SK-N-SH (cell line): ENCODE measurements around the gene NRBP1. TPM values are rescaled to one million over a fixed set of nuclear protein-coding genes. Genes with fewer than 3 reads are reported as not detected.

Experiments used
- CTCF ChIA-PET: fragments of 300-600, 350-600 bp; formaldehyde crosslinking; extraction: SDS; loops from one replicate; lab custom pipeline; 2021; lab: Yijun Ruan, JAX
- POLR2A ChIA-PET: fragments of 350-600 bp; sonication (Branson Sonifier 250); formaldehyde crosslinking; extraction: SDS; loops from one replicate; lab custom pipeline; 2020; ENCODE audit warnings: antibody characterized with exemption, inconsistent platforms; lab: Yijun Ruan, JAX
- DNase-seq: peaks from one replicate; pipeline ENCODE4 v3.0.0; 2012
- H2AFZ ChIP-seq: fragments of 200-600 bp; sonication (generic); 2 replicates; pipeline ENCODE4 v1.8.1; 2016; ENCODE audit warnings: antibody characterized with exemption, mild to moderate bottlenecking, low read depth
- H3F3A ChIP-seq: fragments of 200-600 bp; sonication (generic); replicated peaks from 2 replicates; pipeline ENCODE3; 2016; ENCODE audit warnings: antibody characterized with exemption, mild to moderate bottlenecking; ENCODE audit not compliant: insufficient read depth
- H3K27ac ChIP-seq, 2 experiments: fragments of 200-500 bp in 1 of 2; fragments of 200-600 bp in 1 of 2; sonication (Bioruptor generic) in 1 of 2; sonication (generic), shearing (Covaris generic) in 1 of 2; 2 replicates each; pipeline versions ENCODE4 v1.5.1 to v1.6.1; 2014 to 2016; ENCODE audit warnings: low read depth in 2 of 2, inconsistent platforms in 1 of 2, low read length in 1 of 2, mild to moderate bottlenecking in 1 of 2, mixed read lengths in 1 of 2
- H3K27me3 ChIP-seq: fragments of 200-600 bp; sonication (generic), shearing (Covaris generic); 2 replicates; pipeline ENCODE4 v1.6.1; 2016; ENCODE audit warnings: mixed run types; ENCODE audit not compliant: insufficient read depth
- H3K36me3 ChIP-seq, 2 experiments: fragments of 200-500 bp in 1 of 2; fragments of 200-600 bp in 1 of 2; sonication (Bioruptor generic) in 1 of 2; sonication (generic) in 1 of 2; replicated peaks in 1 of 2; 2 replicates each; pipeline versions ENCODE3 to v1.5.1; 2014 to 2016; ENCODE audit warnings: low read length in 1 of 2, mild to moderate bottlenecking in 1 of 2; ENCODE audit not compliant: insufficient read depth in 2 of 2, control insufficient read depth in 1 of 2
- H3K4me1 ChIP-seq, 2 experiments: fragments of 200-500 bp in 1 of 2; fragments of 200-600 bp in 1 of 2; sonication (Bioruptor generic) in 1 of 2; sonication (generic), shearing (Covaris generic) in 1 of 2; 2 replicates each; pipeline versions ENCODE4 v1.5.1 to v1.6.1; 2014 to 2016; ENCODE audit warnings: low read depth in 1 of 2, low read length in 1 of 2, mixed run types in 1 of 2; ENCODE audit not compliant: insufficient read depth in 2 of 2, control insufficient read depth in 1 of 2
- H3K4me2 ChIP-seq: fragments of 200-600 bp; sonication (generic), shearing (Covaris generic); 2 replicates; pipeline ENCODE4 v1.6.1; 2017; ENCODE audit warnings: mixed run types
- H3K4me3 ChIP-seq, 2 experiments: fragments of 200-500 bp in 1 of 2; fragments of 200-600 bp in 1 of 2; sonication (Bioruptor generic) in 1 of 2; sonication (generic), shearing (Covaris generic) in 1 of 2; 2 replicates each; pipeline versions ENCODE4 v1.5.1 to v1.8.1; 2014 to 2016; ENCODE audit warnings: low read depth in 2 of 2, inconsistent platforms in 1 of 2, low read length in 1 of 2, mild to moderate bottlenecking in 1 of 2, mixed read lengths in 1 of 2, moderate library complexity in 1 of 2
- H3K79me2 ChIP-seq: fragments of 200-600 bp; sonication (generic); 2 replicates; pipeline ENCODE4 v1.8.1; 2017; ENCODE audit warnings: mild to moderate bottlenecking; ENCODE audit not compliant: insufficient read depth
- H3K9ac ChIP-seq: fragments of 200-600 bp; sonication (generic); 2 replicates; pipeline ENCODE4 v1.6.1; 2017; ENCODE audit warnings: mixed run types
- H3K9me2 ChIP-seq: fragments of 200-600 bp; sonication (generic); 2 replicates; pipeline ENCODE4 v1.6.1; 2017; ENCODE audit warnings: mixed run types
- H3K9me3 ChIP-seq: fragments of 200-600 bp; sonication (generic); 2 replicates; pipeline ENCODE4 v1.6.1; 2017; ENCODE audit warnings: mixed run types, mild to moderate bottlenecking, moderate library complexity
- H4K20me1 ChIP-seq: fragments of 200-600 bp; sonication (generic); 2 replicates; pipeline ENCODE4 v1.6.1; 2017; ENCODE audit warnings: mild to moderate bottlenecking, mixed run types; ENCODE audit not compliant: insufficient read depth
- CHD2 ChIP-seq: fragments of 150-350 bp; IDR thresholded peaks from 2 replicates; pipeline ENCODE4 v1.6.1; 2018; ENCODE audit warnings: low read length; ENCODE audit not compliant: partially characterized antibody
- ELF1 ChIP-seq: IDR thresholded peaks from 2 replicates; pipeline ENCODE4 v1.4.0; 2012
- FOSL2 ChIP-seq: IDR thresholded peaks from 2 replicates; pipeline ENCODE4 v1.4.0; 2012; ENCODE audit warnings: low read depth, mild to moderate bottlenecking, moderate library complexity, borderline replicate concordance
- GABPA ChIP-seq: IDR thresholded peaks from 2 replicates; pipeline ENCODE4 v1.4.0; 2012; ENCODE audit warnings: low read depth, mild to moderate bottlenecking
- JUND ChIP-seq: IDR thresholded peaks from 2 replicates; pipeline ENCODE4 v1.4.0; 2012
- MAX ChIP-seq: IDR thresholded peaks from 2 replicates; pipeline ENCODE4 v1.4.0; 2012; ENCODE audit warnings: low read depth
- MEF2A ChIP-seq: IDR thresholded peaks from 2 replicates; pipeline ENCODE4 v1.4.0; 2012; ENCODE audit warnings: low read depth, borderline replicate concordance
- MXI1 ChIP-seq: IDR thresholded peaks from 2 replicates; pipeline ENCODE4 v1.6.1; 2012; ENCODE audit warnings: mild to moderate bottlenecking, low read depth, low read length, improper control_type of control experiment
- NFIC ChIP-seq: IDR thresholded peaks from 2 replicates; pipeline ENCODE4 v1.4.0; 2012; ENCODE audit warnings: borderline replicate concordance
- PBX3 ChIP-seq: IDR thresholded peaks from 2 replicates; pipeline ENCODE4; 2012
- POLR2AphosphoS5 ChIP-seq: IDR thresholded peaks from 2 replicates; pipeline ENCODE4 v1.6.1; 2012; ENCODE audit warnings: low read depth, low read length
- RAD21 ChIP-seq: IDR thresholded peaks from 2 replicates; pipeline ENCODE4 v1.6.1; 2012; ENCODE audit warnings: mild to moderate bottlenecking, low read length
- RCOR1 ChIP-seq: fragments of 150-350 bp; IDR thresholded peaks from 2 replicates; pipeline ENCODE4 v1.6.1; 2017; ENCODE audit warnings: antibody characterized with exemption, low read length
- REST ChIP-seq: IDR thresholded peaks from 2 replicates; pipeline ENCODE4 v1.6.1; 2012; ENCODE audit warnings: mild to moderate bottlenecking, low read depth, low read length, moderate library complexity
- RFX5 ChIP-seq: IDR thresholded peaks from 2 replicates; pipeline ENCODE4 v1.6.1; 2012; ENCODE audit warnings: mild to moderate bottlenecking, improper control_type of control experiment, low read length
- RXRA ChIP-seq: IDR thresholded peaks from 2 replicates; pipeline ENCODE4 v1.4.0; 2012; ENCODE audit warnings: low read depth, mild to moderate bottlenecking, borderline replicate concordance
- SIN3A ChIP-seq: IDR thresholded peaks from 2 replicates; pipeline ENCODE4 v1.6.1; 2012; ENCODE audit warnings: low read depth, mild to moderate bottlenecking, low read length, moderate library complexity, borderline replicate concordance
- SMC3 ChIP-seq: IDR thresholded peaks from 2 replicates; pipeline ENCODE4 v1.6.1; 2012; ENCODE audit warnings: low read depth, low read length, improper control_type of control experiment
- TAF1 ChIP-seq: IDR thresholded peaks from 2 replicates; pipeline ENCODE4 v1.6.1; 2012; ENCODE audit warnings: low read depth, mild to moderate bottlenecking, low read length, moderate library complexity, borderline replicate concordance
- TCF12 ChIP-seq: IDR thresholded peaks from 2 replicates; pipeline ENCODE4 v1.4.0; 2012
- TEAD4 ChIP-seq: IDR thresholded peaks from 2 replicates; pipeline ENCODE4 v1.4.0; 2012; ENCODE audit warnings: mild to moderate bottlenecking, borderline replicate concordance; ENCODE audit not compliant: insufficient read depth
- YY1 ChIP-seq: IDR thresholded peaks from 2 replicates; pipeline ENCODE4 v1.4.0; 2012; ENCODE audit warnings: low read depth, mild to moderate bottlenecking
- WGBS: methylation state at CpG from one replicate; pipeline ENCODE4 v1.1.6; 2017; ENCODE audit warnings: low lambda C conversion rate; 5-methylcytosine and 5-hydroxymethylcytosine counted together
- polyA plus RNA-seq, 3 experiments: library from polyadenylated mRNA; depleted of rRNA; stranded (reverse); fragments of >200 nt; gene quantifications; 2 replicates each; pipeline ENCODE4 v1.2.3, GENCODE V29; 2012
- TF ChIP-seq, protein P1 (sequence below): IDR thresholded peaks from 2 replicates; pipeline ENCODE4 v1.4.0; 2012; ENCODE audit warnings: low read depth, borderline replicate concordance
- TF ChIP-seq, protein P2 (sequence below): fragments of 150-350 bp; IDR thresholded peaks from 2 replicates; pipeline ENCODE4 v1.6.1; 2017; ENCODE audit warnings: antibody characterized with exemption, low read length, low read depth, borderline replicate concordance

The NRBP1 gene
- polyA plus RNA-seq, 1 of the 3 experiments (the other 2 are of a cell fraction), result 182 TPM

GRCh38 chr2:27380626-27381545 lies 47.5 kb upstream of the NRBP1 start, which contains the start of gene ZNF513:
TSS of gene ZNF513 (minus strand) at chr2:27380734. CDS start at chr2:27380526, 208 bp downstream.
- Histone ChIP-seq H3K79me2 (peaks cover 29% of the 10 kb centered on the region), H3K4me1 (peaks cover 15 to 53% of the 10 kb centered on the region in 2 experiments; a peak in 3 of 4 replicates), H4K20me1 (peaks cover 4% of the 10 kb centered on the region; the same call in 1 of the 2 replicates), H3F3A (peaks cover 44% of the 10 kb centered on the region), H3K27ac (peak within 1 kb of the TSS; percentile 68 to 95), H2AFZ (peak within 1 kb of the TSS; percentile 87; the same call in 1 of the 2 replicates), H3K36me3 (peaks cover 42 to 81% of the 10 kb centered on the region in 2 experiments), H3K9me3 (no peaks in the 10 kb centered on the region), H3K27me3 (no peaks in the 10 kb centered on the region), H3K9ac (peak within 1 kb of the TSS; percentile 77), H3K9me2 (no peaks in the 10 kb centered on the region), H3K4me3 (peak within 1 kb of the TSS; percentile 80 to 86), H3K4me2 (peak within 1 kb of the TSS; percentile 89)
- 25% methylated on average over 38 of the region's 67 CpGs for WGBS
- DNase-seq, result peak; percentile 99
- ChIA-PET POLR2A (interaction anchor here (0.6 to 4.4 kb wide), 7 partner anchors 10 to 488 kb away, joined by 3 to 34 read pairs (median 17); partner anchors contain the start of genes EIF2B4, GTF3C2, NRBP1 and PPM1G), CTCF (interaction anchor here (0.9 to 5.7 kb wide), 7 partner anchors 11 to 302 kb away, joined by 3 to 36 read pairs (median 4); partner anchors contain the start of genes EIF2B4, GTF3C2, PPM1G and SNX17)
- TF ChIP-seq, protein P1, sequence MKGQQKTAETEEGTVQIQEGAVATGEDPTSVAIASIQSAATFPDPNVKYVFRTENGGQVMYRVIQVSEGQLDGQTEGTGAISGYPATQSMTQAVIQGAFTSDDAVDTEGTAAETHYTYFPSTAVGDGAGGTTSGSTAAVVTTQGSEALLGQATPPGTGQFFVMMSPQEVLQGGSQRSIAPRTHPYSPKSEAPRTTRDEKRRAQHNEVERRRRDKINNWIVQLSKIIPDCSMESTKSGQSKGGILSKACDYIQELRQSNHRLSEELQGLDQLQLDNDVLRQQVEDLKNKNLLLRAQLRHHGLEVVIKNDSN, result peak; percentile 68; the same call in 1 of the 2 replicates
- TF ChIP-seq YY1, result peak; percentile 76
- TF ChIP-seq NFIC, result 0 out of 2 replicates have a peak, but pooled peaks have one; percentile 11
- peak; percentile 86 for TF ChIP-seq SIN3A
- TF ChIP-seq, protein P2, sequence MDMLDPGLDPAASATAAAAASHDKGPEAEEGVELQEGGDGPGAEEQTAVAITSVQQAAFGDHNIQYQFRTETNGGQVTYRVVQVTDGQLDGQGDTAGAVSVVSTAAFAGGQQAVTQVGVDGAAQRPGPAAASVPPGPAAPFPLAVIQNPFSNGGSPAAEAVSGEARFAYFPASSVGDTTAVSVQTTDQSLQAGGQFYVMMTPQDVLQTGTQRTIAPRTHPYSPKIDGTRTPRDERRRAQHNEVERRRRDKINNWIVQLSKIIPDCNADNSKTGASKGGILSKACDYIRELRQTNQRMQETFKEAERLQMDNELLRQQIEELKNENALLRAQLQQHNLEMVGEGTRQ, result no peak
- TF ChIP-seq MXI1, result peak; percentile 76
- TF ChIP-seq REST, result no peak
- TF ChIP-seq CHD2, result peak; percentile 96
- no peak for TF ChIP-seq MEF2A
- 0 out of 2 replicates have a peak, but pooled peaks have one; percentile 28 for TF ChIP-seq RCOR1
- TF ChIP-seq TCF12, result peak; percentile 55; the same call in 1 of the 2 replicates
- no peak for TF ChIP-seq RAD21
- TF ChIP-seq GABPA, result peak; percentile 94
- TF ChIP-seq SMC3, result no peak
- TF ChIP-seq RFX5, result peak; percentile 62; the same call in 1 of the 2 replicates
- TF ChIP-seq RXRA, result no peak
- TF ChIP-seq TAF1, result peak; percentile 60; the same call in 1 of the 2 replicates
- peak; percentile 94 for TF ChIP-seq ELF1
- no peak for TF ChIP-seq TEAD4
- peak; percentile 66 for TF ChIP-seq PBX3
- peak; percentile 93 for TF ChIP-seq MAX
- TF ChIP-seq POLR2AphosphoS5, result peak; percentile 95
- TF ChIP-seq FOSL2, result no peak; the same call in 1 of the 2 replicates
- peak; percentile 66 for TF ChIP-seq JUND
